ENCODE measurements around the gene ZNF724. TPM values are rescaled to one million over a fixed set of nuclear protein-coding genes. Genes with fewer than 3 reads are reported as not detected.
A peak's percentile ranks its signal among the peaks of the same experiment; 100 is the strongest.
"Not testable (repeated sequence)": the region's sequence is repeated elsewhere in the genome, so short reads cannot be mapped to it uniquely, and the experiment has no call there.

Gene ZNF724
- 4.7 and 7.6 TPM in 2 replicates for total RNA-seq

- Histone ChIP-seq H3K36me3 (ENCODE audit: control insufficient read depth, insufficient read depth, low read length) (no peaks in the 10 kb centered on the region), H3K4me3 (ENCODE audit: low read depth, low read length) (peak within 1 kb of the TSS; percentile 56), H3K27me3 (ENCODE audit: control insufficient read depth, insufficient read depth, low read length) (no peaks in the 10 kb centered on the region)
- peak; percentile 90 for DNase-seq (ENCODE audit: low read depth)
- TF ChIP-seq, protein P1, sequence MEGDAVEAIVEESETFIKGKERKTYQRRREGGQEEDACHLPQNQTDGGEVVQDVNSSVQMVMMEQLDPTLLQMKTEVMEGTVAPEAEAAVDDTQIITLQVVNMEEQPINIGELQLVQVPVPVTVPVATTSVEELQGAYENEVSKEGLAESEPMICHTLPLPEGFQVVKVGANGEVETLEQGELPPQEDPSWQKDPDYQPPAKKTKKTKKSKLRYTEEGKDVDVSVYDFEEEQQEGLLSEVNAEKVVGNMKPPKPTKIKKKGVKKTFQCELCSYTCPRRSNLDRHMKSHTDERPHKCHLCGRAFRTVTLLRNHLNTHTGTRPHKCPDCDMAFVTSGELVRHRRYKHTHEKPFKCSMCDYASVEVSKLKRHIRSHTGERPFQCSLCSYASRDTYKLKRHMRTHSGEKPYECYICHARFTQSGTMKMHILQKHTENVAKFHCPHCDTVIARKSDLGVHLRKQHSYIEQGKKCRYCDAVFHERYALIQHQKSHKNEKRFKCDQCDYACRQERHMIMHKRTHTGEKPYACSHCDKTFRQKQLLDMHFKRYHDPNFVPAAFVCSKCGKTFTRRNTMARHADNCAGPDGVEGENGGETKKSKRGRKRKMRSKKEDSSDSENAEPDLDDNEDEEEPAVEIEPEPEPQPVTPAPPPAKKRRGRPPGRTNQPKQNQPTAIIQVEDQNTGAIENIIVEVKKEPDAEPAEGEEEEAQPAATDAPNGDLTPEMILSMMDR (IDR thresholded peaks at IDR 0.05; ENCODE audit: insufficient read depth, low read length, poor library complexity, severe bottlenecking) = no peak
These were observed at the start of gene ZNF724 for GRCh38 chr19:23249911-23250649. ZNF724 (minus strand) TSS chr19:23250394; CDS start chr19:23250242, 152 bp downstream.

DNA sequence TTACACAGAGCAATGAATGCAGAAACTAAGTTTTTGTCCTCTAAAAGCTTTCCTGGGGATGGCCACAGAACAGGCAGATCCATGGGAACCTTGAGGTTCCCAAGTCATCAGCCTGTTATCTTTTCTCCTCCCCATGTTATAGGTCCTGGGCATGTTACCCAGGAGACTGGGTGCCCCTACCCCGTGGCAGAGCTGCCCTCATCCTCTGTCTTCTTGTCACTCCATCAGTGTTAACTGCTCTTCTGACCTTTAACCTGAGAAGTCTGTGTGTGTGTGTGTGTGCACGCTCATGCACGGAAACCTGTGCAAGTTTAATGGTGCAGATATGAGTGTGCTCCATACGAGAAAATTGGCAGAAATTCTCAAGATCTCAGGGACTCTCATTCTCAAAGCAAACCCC lies 43.9 kb upstream of the ZNF724 start:
- H3K27me3 ChIP-seq (ENCODE audit: control insufficient read depth, insufficient read depth, low read length) = no peaks in the 10 kb centered on the region
- DNase-seq (ENCODE audit: low read depth) = no peak
- TF ChIP-seq, protein P1 (IDR thresholded peaks at IDR 0.05; ENCODE audit: insufficient read depth, low read length, poor library complexity, severe bottlenecking) = no peak
- no peak overlapping the region for H3K4me3 ChIP-seq (ENCODE audit: low read depth, low read length)
- H3K36me3 ChIP-seq (ENCODE audit: control insufficient read depth, insufficient read depth, low read length) = no peaks in the 10 kb centered on the region

DNA sequence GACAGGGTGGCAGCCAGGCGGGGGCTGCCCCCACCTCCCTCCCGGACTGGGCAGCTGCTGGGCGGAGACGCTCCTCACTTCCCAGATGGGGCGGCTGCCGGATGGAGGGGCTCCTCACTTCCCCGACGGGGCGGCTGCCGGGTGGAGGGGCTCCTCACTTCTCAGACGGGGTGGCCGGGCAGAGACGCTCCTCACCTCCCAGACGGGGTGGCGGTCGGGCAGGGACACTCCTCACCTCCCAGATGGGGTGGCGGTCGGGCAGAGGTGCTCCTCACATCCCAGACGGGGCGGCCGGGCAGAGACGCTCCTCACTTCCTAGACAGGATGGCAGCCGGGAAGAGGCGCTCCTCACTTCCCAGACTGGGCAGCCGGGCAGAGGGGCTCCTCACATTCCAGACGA lies 39.8 kb upstream of the ZNF724 start:
- H3K36me3 ChIP-seq (ENCODE audit: control insufficient read depth, insufficient read depth, low read length); H3K27me3 ChIP-seq (ENCODE audit: control insufficient read depth, insufficient read depth, low read length); DNase-seq (ENCODE audit: low read depth): not testable (repeated sequence)

DNA sequence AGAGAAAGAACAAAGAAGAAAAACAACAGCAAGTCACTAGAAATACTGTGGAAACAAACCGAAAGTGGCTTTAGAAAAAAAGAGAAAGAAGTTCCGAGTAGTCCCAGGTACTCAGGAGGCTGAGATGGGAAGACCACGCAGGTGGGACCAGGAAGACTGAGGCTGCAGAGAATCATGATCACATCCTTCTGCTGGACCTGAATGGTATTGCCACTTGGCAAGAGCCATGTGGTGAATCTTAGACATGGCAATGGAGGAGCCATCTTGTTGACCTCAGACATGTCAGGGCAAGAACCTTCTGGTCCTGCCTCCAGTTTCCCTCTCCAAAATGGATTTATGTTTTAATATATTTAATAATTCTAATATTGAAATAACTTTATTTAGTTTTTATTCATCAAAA lies 37.4 kb upstream of the ZNF724 start:
- H3K36me3 ChIP-seq (ENCODE audit: control insufficient read depth, insufficient read depth, low read length) = no peaks in the 10 kb centered on the region
- DNase-seq (ENCODE audit: low read depth) = no peak
- no peak overlapping the region for H3K4me3 ChIP-seq (ENCODE audit: low read depth, low read length)
- no peaks in the 10 kb centered on the region for H3K27me3 ChIP-seq (ENCODE audit: control insufficient read depth, insufficient read depth, low read length)
- TF ChIP-seq, protein P1 (IDR thresholded peaks at IDR 0.05; ENCODE audit: insufficient read depth, low read length, poor library complexity, severe bottlenecking) = no peak

More for the DNA sequence above, 39.8 kb upstream of the ZNF724 start:
- not testable (repeated sequence) for H3K4me3 ChIP-seq (ENCODE audit: low read depth, low read length)

GRCh38 chr19:23286477-23286876 lies 36.3 kb upstream of the ZNF724 start:
- DNase-seq (ENCODE audit: low read depth) = no peak
- Histone ChIP-seq H3K4me3 (ENCODE audit: low read depth, low read length) (no peak overlapping the region), H3K36me3 (ENCODE audit: control insufficient read depth, insufficient read depth, low read length) (no peaks in the 10 kb centered on the region), H3K27me3 (ENCODE audit: control insufficient read depth, insufficient read depth, low read length) (no peaks in the 10 kb centered on the region)
- TF ChIP-seq, protein P1 (IDR thresholded peaks at IDR 0.05; ENCODE audit: insufficient read depth, low read length, poor library complexity, severe bottlenecking) = peak; percentile 17

DNA sequence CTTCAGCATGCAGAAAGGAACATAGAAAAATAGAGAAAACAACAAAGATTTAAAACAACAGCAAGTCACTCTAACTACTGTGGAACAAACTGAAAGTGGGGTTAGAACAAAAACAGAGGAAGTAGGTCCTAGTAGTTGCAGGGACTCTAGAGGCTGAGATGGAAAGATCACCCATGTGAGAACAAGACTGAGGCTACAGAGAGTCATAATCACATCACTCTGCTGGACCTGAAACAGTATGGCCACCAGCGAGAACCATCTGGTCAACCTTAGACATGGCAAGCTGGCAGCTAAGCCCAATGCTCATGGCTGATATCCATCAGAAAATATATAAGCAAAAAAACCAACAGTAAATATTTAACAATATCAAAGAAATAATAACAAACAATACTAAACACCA lies 35.8 kb upstream of the ZNF724 start:
- Histone ChIP-seq H3K27me3 (ENCODE audit: control insufficient read depth, insufficient read depth, low read length) (no peaks in the 10 kb centered on the region), H3K36me3 (ENCODE audit: control insufficient read depth, insufficient read depth, low read length) (no peaks in the 10 kb centered on the region), H3K4me3 (ENCODE audit: low read depth, low read length) (no peak overlapping the region)
- no peak for DNase-seq (ENCODE audit: low read depth)
- TF ChIP-seq, protein P1 (IDR thresholded peaks at IDR 0.05; ENCODE audit: insufficient read depth, low read length, poor library complexity, severe bottlenecking) = no peak

DNA sequence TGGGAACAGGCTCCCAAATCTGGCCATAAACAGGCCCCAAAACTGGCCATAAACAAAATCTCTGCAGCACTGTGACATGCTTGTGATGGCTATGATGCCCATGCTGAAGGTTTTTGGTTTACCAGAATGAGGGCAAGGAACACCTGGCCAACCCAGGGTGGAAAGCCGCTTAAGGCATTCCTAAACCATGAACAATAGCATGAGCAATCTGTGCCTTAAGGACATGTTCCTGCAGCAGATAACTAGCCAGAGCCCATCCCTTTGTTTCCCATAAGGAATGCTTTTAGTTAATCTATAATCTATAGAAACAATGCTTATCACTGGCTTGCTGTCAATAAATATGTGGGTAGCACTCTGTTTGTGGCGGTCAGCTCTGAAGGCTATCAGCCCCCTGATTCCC lies 35.1 kb upstream of the ZNF724 start:
- not testable (repeated sequence) for H3K27me3 ChIP-seq (ENCODE audit: control insufficient read depth, insufficient read depth, low read length); H3K36me3 ChIP-seq (ENCODE audit: control insufficient read depth, insufficient read depth, low read length); H3K4me3 ChIP-seq (ENCODE audit: low read depth, low read length); DNase-seq (ENCODE audit: low read depth)
